HEK293 (cell line): ENCODE results near the gene POGZ.
A peak's percentile ranks its signal among the peaks of the same experiment; 100 is the strongest.

Experiments used
- GFI1B ChIP-seq: fragments of 450-650 bp; formaldehyde crosslinking; IDR thresholded peaks from 2 replicates; pipeline ENCODE4 v1.5.1; 2016; ENCODE audit warnings: missing biosample characterization, missing genetic modification characterization
- KLF10 ChIP-seq: fragments of 450-650 bp; IDR thresholded peaks from 2 replicates; pipeline ENCODE4 v1.5.1; 2018; ENCODE audit warnings: missing biosample characterization, mild to moderate bottlenecking, missing genetic modification characterization
- KLF7 ChIP-seq: fragments of 450-650 bp; formaldehyde crosslinking; IDR thresholded peaks from 2 replicates; pipeline ENCODE4 v1.5.1; 2016; ENCODE audit warnings: missing biosample characterization, missing genetic modification characterization, borderline replicate concordance
- MYNN ChIP-seq: fragments of 450-650 bp; formaldehyde crosslinking; IDR thresholded peaks from 2 replicates; pipeline ENCODE4 v1.5.1; 2016; ENCODE audit warnings: missing biosample characterization, missing genetic modification characterization, borderline replicate concordance
- SP3 ChIP-seq: fragments of 450-650 bp; formaldehyde crosslinking; IDR thresholded peaks from 2 replicates; pipeline ENCODE4 v1.5.1; 2016; ENCODE audit warnings: missing biosample characterization, missing genetic modification characterization
- TSHZ1 ChIP-seq: fragments of 450-650 bp; formaldehyde crosslinking; IDR thresholded peaks from 2 replicates; pipeline ENCODE4 v1.5.1; 2016; ENCODE audit warnings: missing biosample characterization, missing genetic modification characterization, borderline replicate concordance
- ZBTB21 ChIP-seq: fragments of 450-650 bp; formaldehyde crosslinking; IDR thresholded peaks from 2 replicates; pipeline ENCODE4 v1.5.1; 2017; ENCODE audit warnings: missing biosample characterization, missing genetic modification characterization
- ZFP3 ChIP-seq: fragments of 450-650 bp; formaldehyde crosslinking; IDR thresholded peaks from 2 replicates; pipeline ENCODE4 v1.5.1; 2016; ENCODE audit warnings: low read depth, missing biosample characterization, missing genetic modification characterization
- ZFP69B ChIP-seq: fragments of 450-650 bp; formaldehyde crosslinking; IDR thresholded peaks from 2 replicates; pipeline ENCODE4 v1.5.1; 2016; ENCODE audit warnings: missing biosample characterization, missing genetic modification characterization
- ZNF10 ChIP-seq: fragments of 450-650 bp; formaldehyde crosslinking; IDR thresholded peaks from 2 replicates; pipeline ENCODE4 v1.5.1; 2017; ENCODE audit warnings: missing biosample characterization, missing genetic modification characterization
- ZNF223 ChIP-seq: fragments of 450-650 bp; formaldehyde crosslinking; IDR thresholded peaks from 2 replicates; pipeline ENCODE4 v1.5.1; 2016; ENCODE audit warnings: missing biosample characterization, missing genetic modification characterization
- ZNF266 ChIP-seq: fragments of 450-650 bp; formaldehyde crosslinking; IDR thresholded peaks from 2 replicates; pipeline ENCODE4 v1.5.1; 2016; ENCODE audit warnings: missing biosample characterization, missing genetic modification characterization, low read depth
- ZNF280D ChIP-seq: fragments of 450-650 bp; formaldehyde crosslinking; IDR thresholded peaks from 2 replicates; pipeline ENCODE4 v1.5.1; 2016; ENCODE audit warnings: missing biosample characterization, missing genetic modification characterization
- ZNF350 ChIP-seq: fragments of 450-650 bp; formaldehyde crosslinking; IDR thresholded peaks from 2 replicates; pipeline ENCODE4 v1.5.0; 2017; ENCODE audit warnings: missing biosample characterization, mild to moderate bottlenecking, missing genetic modification characterization
- ZNF398 ChIP-seq: fragments of 450-650 bp; formaldehyde crosslinking; IDR thresholded peaks from 2 replicates; pipeline ENCODE4 v1.5.1; 2017; ENCODE audit warnings: missing biosample characterization, missing genetic modification characterization
- ZNF501 ChIP-seq: fragments of 450-650 bp; formaldehyde crosslinking; IDR thresholded peaks from 2 replicates; pipeline ENCODE4 v1.5.1; 2016; ENCODE audit warnings: missing biosample characterization, missing genetic modification characterization
- ZNF558 ChIP-seq: fragments of 450-650 bp; formaldehyde crosslinking; IDR thresholded peaks from 2 replicates; pipeline ENCODE4 v1.5.1; 2016; ENCODE audit warnings: missing biosample characterization, missing genetic modification characterization
- ZNF560 ChIP-seq: fragments of 450-650 bp; formaldehyde crosslinking; IDR thresholded peaks from 2 replicates; pipeline ENCODE4 v1.5.1; 2017; ENCODE audit warnings: missing biosample characterization, missing genetic modification characterization, borderline replicate concordance
- ZNF561 ChIP-seq: fragments of 450-650 bp; IDR thresholded peaks from 2 replicates; pipeline ENCODE4 v1.5.1; 2018; ENCODE audit warnings: missing biosample characterization, missing genetic modification characterization, borderline replicate concordance
- ZNF571 ChIP-seq: fragments of 450-650 bp; formaldehyde crosslinking; IDR thresholded peaks from 2 replicates; pipeline ENCODE4 v1.5.0; 2017; ENCODE audit warnings: missing biosample characterization, missing genetic modification characterization
- ZNF610 ChIP-seq: fragments of 450-650 bp; formaldehyde crosslinking; IDR thresholded peaks from 2 replicates; pipeline ENCODE4 v1.5.1; 2016; ENCODE audit warnings: missing biosample characterization, missing genetic modification characterization, borderline replicate concordance
- ZNF623 ChIP-seq: fragments of 450-650 bp; formaldehyde crosslinking; IDR thresholded peaks from 2 replicates; pipeline ENCODE4 v1.5.1; 2016; ENCODE audit warnings: missing biosample characterization, missing genetic modification characterization
- ZNF660 ChIP-seq: fragments of 450-650 bp; IDR thresholded peaks from 2 replicates; pipeline ENCODE4 v1.5.1; 2018; ENCODE audit warnings: missing biosample characterization, mild to moderate bottlenecking, missing genetic modification characterization
- TF ChIP-seq, protein P1 (sequence below): fragments of 450-650 bp; formaldehyde crosslinking; IDR thresholded peaks from 2 replicates; pipeline ENCODE4 v1.5.1; 2016; ENCODE audit warnings: missing biosample characterization, missing genetic modification characterization
- TF ChIP-seq, protein P2 (sequence below): fragments of 450-650 bp; formaldehyde crosslinking; IDR thresholded peaks from 2 replicates; pipeline ENCODE4 v1.5.1; 2016; ENCODE audit warnings: missing biosample characterization, missing genetic modification characterization
- TF ChIP-seq, protein P3 (sequence below): fragments of 450-650 bp; formaldehyde crosslinking; IDR thresholded peaks from 2 replicates; pipeline ENCODE4 v1.5.1; 2017; ENCODE audit warnings: missing biosample characterization, missing genetic modification characterization

POGZ gene

DNA sequence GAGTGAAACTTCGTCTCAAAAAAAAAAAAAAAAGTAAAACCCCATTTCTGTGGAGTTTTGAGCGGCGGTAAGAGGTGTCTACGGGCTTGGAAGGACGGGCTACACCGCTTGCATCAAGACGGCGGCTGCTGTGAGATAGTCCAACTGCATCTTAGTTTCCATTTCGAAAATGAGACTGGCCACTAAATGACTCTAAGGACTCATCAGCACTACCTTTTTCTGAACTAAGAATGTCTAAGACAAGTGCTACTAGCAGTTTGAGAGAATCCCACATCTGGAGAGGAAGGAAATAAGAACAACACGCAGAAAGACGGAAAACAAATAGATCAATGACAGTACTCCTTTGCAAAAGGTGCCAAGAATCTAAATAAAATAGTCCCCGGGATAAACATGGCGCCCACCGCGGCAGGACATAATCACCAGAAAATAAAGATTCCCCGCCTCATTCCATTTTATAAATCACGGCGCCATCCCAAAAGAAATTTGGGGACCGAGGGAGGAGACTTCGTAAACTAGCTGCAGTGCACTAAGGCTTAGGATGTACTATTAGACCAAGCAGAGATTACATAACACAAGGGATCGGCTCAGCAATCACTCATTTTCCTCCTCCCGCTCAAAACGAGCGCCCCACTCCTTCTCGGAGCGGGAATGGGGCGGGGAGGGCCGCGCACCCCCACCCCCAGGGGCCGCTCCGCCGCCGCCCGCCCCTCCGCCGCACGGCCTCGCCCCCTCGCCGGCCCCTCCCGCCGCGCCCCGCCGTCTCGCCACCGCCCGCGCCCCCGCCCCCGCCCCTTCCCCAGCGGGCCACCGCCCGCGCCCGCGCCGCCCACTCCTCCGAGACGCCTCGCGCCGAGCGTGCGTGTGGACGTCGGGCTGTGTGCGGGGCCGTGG is 1.1 kb downstream of the POGZ start (continued):
- TF ChIP-seq ZNF398 (tag by site-specific recombination) = peak; percentile 86
- TF ChIP-seq ZNF561 = peak; percentile 86
- no peak for TF ChIP-seq ZNF266 (tag by site-specific recombination)
- TF ChIP-seq ZFP3 = no peak
- no peak for TF ChIP-seq ZNF280D
- peak; percentile 68 for TF ChIP-seq ZBTB21 (tag by site-specific recombination)
- TF ChIP-seq ZNF223 (tag by site-specific recombination) = no peak
- TF ChIP-seq, protein P1, sequence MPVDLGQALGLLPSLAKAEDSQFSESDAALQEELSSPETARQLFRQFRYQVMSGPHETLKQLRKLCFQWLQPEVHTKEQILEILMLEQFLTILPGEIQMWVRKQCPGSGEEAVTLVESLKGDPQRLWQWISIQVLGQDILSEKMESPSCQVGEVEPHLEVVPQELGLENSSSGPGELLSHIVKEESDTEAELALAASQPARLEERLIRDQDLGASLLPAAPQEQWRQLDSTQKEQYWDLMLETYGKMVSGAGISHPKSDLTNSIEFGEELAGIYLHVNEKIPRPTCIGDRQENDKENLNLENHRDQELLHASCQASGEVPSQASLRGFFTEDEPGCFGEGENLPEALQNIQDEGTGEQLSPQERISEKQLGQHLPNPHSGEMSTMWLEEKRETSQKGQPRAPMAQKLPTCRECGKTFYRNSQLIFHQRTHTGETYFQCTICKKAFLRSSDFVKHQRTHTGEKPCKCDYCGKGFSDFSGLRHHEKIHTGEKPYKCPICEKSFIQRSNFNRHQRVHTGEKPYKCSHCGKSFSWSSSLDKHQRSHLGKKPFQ = no peak
- TF ChIP-seq ZFP69B (tag by site-specific recombination) = peak; percentile 49; the same call in 1 of the 2 replicates
- peak; percentile 89 for TF ChIP-seq SP3
- TF ChIP-seq, protein P2, sequence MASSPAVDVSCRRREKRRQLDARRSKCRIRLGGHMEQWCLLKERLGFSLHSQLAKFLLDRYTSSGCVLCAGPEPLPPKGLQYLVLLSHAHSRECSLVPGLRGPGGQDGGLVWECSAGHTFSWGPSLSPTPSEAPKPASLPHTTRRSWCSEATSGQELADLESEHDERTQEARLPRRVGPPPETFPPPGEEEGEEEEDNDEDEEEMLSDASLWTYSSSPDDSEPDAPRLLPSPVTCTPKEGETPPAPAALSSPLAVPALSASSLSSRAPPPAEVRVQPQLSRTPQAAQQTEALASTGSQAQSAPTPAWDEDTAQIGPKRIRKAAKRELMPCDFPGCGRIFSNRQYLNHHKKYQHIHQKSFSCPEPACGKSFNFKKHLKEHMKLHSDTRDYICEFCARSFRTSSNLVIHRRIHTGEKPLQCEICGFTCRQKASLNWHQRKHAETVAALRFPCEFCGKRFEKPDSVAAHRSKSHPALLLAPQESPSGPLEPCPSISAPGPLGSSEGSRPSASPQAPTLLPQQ (tag by site-specific recombination) = peak; percentile 73
- no peak for TF ChIP-seq ZNF350 (tag by site-specific recombination)
- peak; percentile 52; the same call in 1 of the 2 replicates for TF ChIP-seq TSHZ1 (tag by site-specific recombination)
- TF ChIP-seq ZNF571 (tag by site-specific recombination) = no peak
- TF ChIP-seq, protein P3, sequence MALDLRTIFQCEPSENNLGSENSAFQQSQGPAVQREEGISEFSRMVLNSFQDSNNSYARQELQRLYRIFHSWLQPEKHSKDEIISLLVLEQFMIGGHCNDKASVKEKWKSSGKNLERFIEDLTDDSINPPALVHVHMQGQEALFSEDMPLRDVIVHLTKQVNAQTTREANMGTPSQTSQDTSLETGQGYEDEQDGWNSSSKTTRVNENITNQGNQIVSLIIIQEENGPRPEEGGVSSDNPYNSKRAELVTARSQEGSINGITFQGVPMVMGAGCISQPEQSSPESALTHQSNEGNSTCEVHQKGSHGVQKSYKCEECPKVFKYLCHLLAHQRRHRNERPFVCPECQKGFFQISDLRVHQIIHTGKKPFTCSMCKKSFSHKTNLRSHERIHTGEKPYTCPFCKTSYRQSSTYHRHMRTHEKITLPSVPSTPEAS (tag by site-specific recombination) = no peak
- TF ChIP-seq ZNF623 (tag by site-specific recombination) = peak; percentile 24; the same call in 1 of the 2 replicates
- no peak for TF ChIP-seq ZNF560 (tag by site-specific recombination)
- peak; percentile 60; the same call in 1 of the 2 replicates for TF ChIP-seq ZNF501 (tag by site-specific recombination)
- TF ChIP-seq ZNF558 (tag by site-specific recombination) = no peak; the same call in 1 of the 2 replicates
- no peak for TF ChIP-seq ZNF10 (tag by site-specific recombination)
- TF ChIP-seq ZNF660 (tag by site-specific recombination) = peak; percentile 78
- TF ChIP-seq KLF10 = peak; percentile 78
- TF ChIP-seq GFI1B = peak; percentile 95
- TF ChIP-seq ZNF610 = peak; percentile 48; the same call in 1 of the 2 replicates
- TF ChIP-seq MYNN (tag by site-specific recombination) = no peak
- TF ChIP-seq KLF7 (tag by site-specific recombination) = peak; percentile 88
